CD4-positive, CD25-positive, alpha-beta regulatory T cell (primary cell): ENCODE results near the gene AIM2. TPM values are rescaled to one million over a fixed set of nuclear protein-coding genes. Genes with fewer than 3 reads are reported as not detected.

ENCODE experiments used
- ATAC-seq, 2 donors: fragments of 150-1000 bp; cut with Tn5 transposase; one replicate each; pipeline ENCODE4 v1.10.0; 2021; ENCODE audit warnings: low read depth in 2 of 2, moderate number of reproducible peaks in 2 of 2, moderate library complexity in 1 of 2
- DNase-seq, 3 donors: peaks; one replicate each; pipeline versions ENCODE4 v3.0.0 to v3.0.0-alpha.2; 2012 to 2022; ENCODE audit warnings: mixed read lengths in 1 of 3
- H3K27ac ChIP-seq: one replicate; pipeline ENCODE4 v1.7.0; 2013; ENCODE audit warnings: mild to moderate bottlenecking, low read length; ENCODE audit not compliant: insufficient read depth, poor library complexity, severe bottlenecking
- H3K27me3 ChIP-seq: one replicate; pipeline ENCODE4 v1.7.0; 2013; ENCODE audit warnings: low read length; ENCODE audit not compliant: control insufficient read depth, insufficient read depth
- H3K36me3 ChIP-seq: one replicate; pipeline ENCODE4 v1.7.0; 2013; ENCODE audit warnings: mild to moderate bottlenecking, low read length, moderate library complexity; ENCODE audit not compliant: control insufficient read depth, insufficient read depth
- H3K4me1 ChIP-seq: 2 replicates; pipeline ENCODE4 v1.7.0; 2013; ENCODE audit warnings: mild to moderate bottlenecking, low read length; ENCODE audit not compliant: insufficient read depth, control insufficient read depth, poor library complexity, severe bottlenecking
- H3K4me3 ChIP-seq: one replicate; pipeline ENCODE4 v1.7.0; 2013; ENCODE audit warnings: low read depth, mild to moderate bottlenecking, low read length, moderate library complexity
- H3K9me3 ChIP-seq, 2 experiments: 1 replicate in 1 of 2; 2 replicates in 1 of 2; pipeline ENCODE4 v1.7.0; 2013; ENCODE audit warnings: low read length in 2 of 2, mild to moderate bottlenecking in 1 of 2, moderate library complexity in 1 of 2; ENCODE audit not compliant: control insufficient read depth in 2 of 2
- H3K27ac Mint-ChIP-seq, 3 donors: one replicate each; pipeline ENCODE4 v1.8.0; 2020 to 2022; ENCODE audit warnings: mild to moderate bottlenecking in 3 of 3, mixed read lengths in 3 of 3, moderate library complexity in 2 of 3
- H3K27me3 Mint-ChIP-seq: one replicate; pipeline ENCODE4 v1.8.0; 2022; ENCODE audit warnings: mild to moderate bottlenecking, mixed read lengths
- H3K36me3 Mint-ChIP-seq: one replicate; pipeline ENCODE4 v1.8.0; 2020; ENCODE audit warnings: mixed read lengths
- H3K4me1 Mint-ChIP-seq, 4 donors: one replicate each; pipeline ENCODE4 v1.8.0; 2020 to 2022; ENCODE audit warnings: mixed read lengths in 4 of 4, mild to moderate bottlenecking in 1 of 4
- H3K4me3 Mint-ChIP-seq, 4 donors: one replicate each; pipeline ENCODE4 v1.8.0; 2020 to 2022; ENCODE audit warnings: mild to moderate bottlenecking in 4 of 4, mixed read lengths in 4 of 4, moderate library complexity in 3 of 4
- H3K9me3 Mint-ChIP-seq, 7 donors: one replicate each; pipeline ENCODE4 v1.8.0; 2020 to 2022; ENCODE audit warnings: mixed read lengths in 7 of 7, mild to moderate bottlenecking in 3 of 7, moderate library complexity in 2 of 7
- polyA plus RNA-seq, 4 donors: library from polyadenylated mRNA; unstranded; fragments of 300-500 nt; fragmentation: Illumina TruSeq; gene quantifications; one replicate each; pipeline ENCODE4 v1.2.3, GENCODE V29; 2021
- total RNA-seq: library from RNA; stranded (reverse); gene quantifications from one replicate; pipeline ENCODE4 v1.2.3, GENCODE V29; 2022

AIM2 gene
- total and polyA plus RNA-seq, 5 donors from 2014 or later: 6.2 to 13.5 (median 7.4) TPM

DNA sequence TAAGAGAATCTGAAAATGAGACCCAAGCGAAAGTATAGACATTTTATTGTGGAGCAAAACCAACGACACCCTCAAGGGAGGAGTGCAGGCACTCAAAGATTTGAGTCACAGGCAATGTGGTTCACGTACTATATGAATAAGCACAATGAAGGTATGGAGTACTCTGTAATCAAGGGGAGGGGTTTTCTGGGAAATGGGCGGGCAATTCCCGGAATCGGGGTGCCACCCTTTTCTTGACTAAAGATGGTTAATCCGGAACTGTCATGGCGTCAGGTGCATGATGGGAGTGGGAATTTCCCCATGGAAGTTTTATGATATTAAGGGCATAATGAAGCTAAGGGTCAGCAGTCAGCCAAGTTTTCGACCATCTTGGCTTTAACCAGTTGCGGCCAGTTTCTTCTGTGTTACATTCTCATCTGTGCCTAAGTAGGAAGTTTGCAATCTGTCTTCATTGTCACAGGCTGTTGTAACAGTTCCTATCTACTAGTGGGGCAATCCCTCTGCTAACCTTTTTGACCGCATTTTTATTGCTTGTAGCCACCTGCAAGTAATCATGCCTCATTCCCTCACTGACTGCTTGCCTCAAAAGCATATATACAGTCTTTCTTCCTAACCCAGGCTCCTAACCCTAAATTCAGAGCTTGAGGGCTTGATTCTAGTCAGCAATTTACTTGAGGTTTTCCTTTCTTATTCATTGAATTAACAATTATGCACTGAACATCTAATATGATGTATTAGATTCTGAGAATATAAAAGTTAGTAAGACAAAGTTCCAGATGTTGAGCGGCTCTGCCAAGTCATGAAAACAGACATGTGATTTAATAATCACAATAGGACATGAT lies 775 bp upstream of the AIM2 start:
- Histone ChIP-seq H3K9me3 (no peaks in the 10 kb centered on the region), H3K4me3 (peak overlapping the region; percentile 88), H3K27ac (peak overlapping the region; percentile 91), H3K27me3 (no peaks in the 10 kb centered on the region), H3K4me1 (peaks cover 19% of the 10 kb centered on the region), H3K36me3 (no peaks in the 10 kb centered on the region)
- H3K36me3 Mint-ChIP-seq: no peaks in the 10 kb centered on the region
- peaks cover 4% of the 10 kb centered on the region for H3K27me3 Mint-ChIP-seq
- peak overlapping the region; percentile 55 to 92 (median 78) for H3K4me3 Mint-ChIP-seq
- ATAC-seq (peak; percentile 86 to 88), DNase-seq (peak in 2 of 3 donors; percentile 76 to 92)
- peak overlapping the region; percentile 91 to 99 (median 95) for H3K27ac Mint-ChIP-seq
- H3K9me3 Mint-ChIP-seq: peaks cover 0 to 2% (median 0%) of the 10 kb centered on the region in 7 donors
- H3K4me1 Mint-ChIP-seq: peaks cover 9 to 30% (median 18%) of the 10 kb centered on the region in 4 donors

DNA sequence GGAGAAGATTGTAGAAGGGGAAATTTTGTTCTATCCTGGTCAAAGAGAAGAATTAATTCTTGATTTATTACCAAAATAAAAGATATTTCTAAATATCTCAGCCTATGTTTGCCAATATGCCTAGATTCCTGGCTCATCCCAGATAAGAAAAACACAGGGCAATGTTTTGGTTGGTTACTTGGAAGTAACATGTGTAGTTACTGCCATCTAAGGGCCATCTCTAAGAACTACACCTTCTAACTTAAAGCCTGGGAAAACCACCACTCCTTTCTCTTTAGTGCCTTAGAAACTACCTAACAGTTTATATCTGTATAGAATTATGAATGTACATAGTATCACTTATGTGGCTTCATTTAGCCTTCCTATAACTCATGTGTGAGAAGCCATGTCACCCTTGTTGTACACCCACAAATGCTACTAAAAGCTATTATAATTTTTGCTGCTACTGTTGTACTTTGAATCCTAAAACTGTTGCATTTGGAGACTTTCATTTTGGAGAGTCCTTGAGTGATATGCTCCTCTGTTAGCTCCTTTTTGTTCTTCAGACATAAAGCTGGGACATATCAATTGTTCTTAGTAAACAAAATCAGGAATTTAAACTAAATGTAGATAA lies 4.5 kb downstream of the AIM2 start:
- H3K4me3 ChIP-seq: no peak overlapping the region
- H3K4me3 Mint-ChIP-seq: peak overlapping the region in 1 of 4 donors; percentile 4
- DNase-seq: peak in 2 of 3 donors; percentile 47 to 65
- ATAC-seq: no peak
- H3K27me3 Mint-ChIP-seq: no peaks in the 10 kb centered on the region
- no peaks in the 10 kb centered on the region for H3K9me3 Mint-ChIP-seq
- no peaks in the 10 kb centered on the region for H3K9me3 ChIP-seq
- no peaks in the 10 kb centered on the region for H3K36me3 Mint-ChIP-seq
- peaks cover 23 to 40% (median 39%) of the 10 kb centered on the region in 4 donors for H3K4me1 Mint-ChIP-seq
- no peaks in the 10 kb centered on the region for H3K27me3 ChIP-seq
- no peaks in the 10 kb centered on the region for H3K36me3 ChIP-seq
- peaks cover 32% of the 10 kb centered on the region for H3K4me1 ChIP-seq
- no peak overlapping the region for H3K27ac ChIP-seq
- no peak overlapping the region for H3K27ac Mint-ChIP-seq

DNA sequence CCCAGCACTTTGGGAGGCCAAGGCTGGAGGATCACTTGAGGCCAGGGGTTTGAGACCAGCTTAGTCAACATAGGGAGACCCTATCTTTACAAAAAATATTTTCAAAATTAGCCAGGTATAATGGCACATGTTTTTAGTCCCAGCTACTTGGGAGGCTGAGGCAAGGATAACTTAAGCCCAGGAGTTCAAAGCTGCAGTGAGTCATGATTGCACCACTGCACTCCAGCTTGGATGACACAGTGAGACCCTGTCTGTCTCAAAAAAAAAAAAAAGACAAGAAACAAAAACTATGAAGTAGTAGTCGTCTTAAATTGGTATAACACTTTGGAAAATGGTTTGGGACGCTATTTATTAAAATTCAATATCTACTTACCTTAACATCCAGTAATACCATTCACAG lies 7.7 kb downstream of the AIM2 start:
- Mint-ChIP-seq H3K36me3 (no peaks in the 10 kb centered on the region), H3K27ac (peak overlapping the region in 2 of 3 donors; percentile 94 to 97), H3K9me3 (no peaks in the 10 kb centered on the region), H3K27me3 (no peaks in the 10 kb centered on the region), H3K4me3 (no peak overlapping the region), H3K4me1 (peaks cover 21 to 39% (median 27%) of the 10 kb centered on the region in 4 donors)
- Histone ChIP-seq H3K27ac (peak overlapping the region; percentile 79), H3K4me3 (peak overlapping the region; percentile 64), H3K36me3 (no peaks in the 10 kb centered on the region), H3K27me3 (no peaks in the 10 kb centered on the region), H3K9me3 (no peaks in the 10 kb centered on the region), H3K4me1 (peaks cover 20% of the 10 kb centered on the region)
- DNase-seq (no peak), ATAC-seq (no peak)

DNA sequence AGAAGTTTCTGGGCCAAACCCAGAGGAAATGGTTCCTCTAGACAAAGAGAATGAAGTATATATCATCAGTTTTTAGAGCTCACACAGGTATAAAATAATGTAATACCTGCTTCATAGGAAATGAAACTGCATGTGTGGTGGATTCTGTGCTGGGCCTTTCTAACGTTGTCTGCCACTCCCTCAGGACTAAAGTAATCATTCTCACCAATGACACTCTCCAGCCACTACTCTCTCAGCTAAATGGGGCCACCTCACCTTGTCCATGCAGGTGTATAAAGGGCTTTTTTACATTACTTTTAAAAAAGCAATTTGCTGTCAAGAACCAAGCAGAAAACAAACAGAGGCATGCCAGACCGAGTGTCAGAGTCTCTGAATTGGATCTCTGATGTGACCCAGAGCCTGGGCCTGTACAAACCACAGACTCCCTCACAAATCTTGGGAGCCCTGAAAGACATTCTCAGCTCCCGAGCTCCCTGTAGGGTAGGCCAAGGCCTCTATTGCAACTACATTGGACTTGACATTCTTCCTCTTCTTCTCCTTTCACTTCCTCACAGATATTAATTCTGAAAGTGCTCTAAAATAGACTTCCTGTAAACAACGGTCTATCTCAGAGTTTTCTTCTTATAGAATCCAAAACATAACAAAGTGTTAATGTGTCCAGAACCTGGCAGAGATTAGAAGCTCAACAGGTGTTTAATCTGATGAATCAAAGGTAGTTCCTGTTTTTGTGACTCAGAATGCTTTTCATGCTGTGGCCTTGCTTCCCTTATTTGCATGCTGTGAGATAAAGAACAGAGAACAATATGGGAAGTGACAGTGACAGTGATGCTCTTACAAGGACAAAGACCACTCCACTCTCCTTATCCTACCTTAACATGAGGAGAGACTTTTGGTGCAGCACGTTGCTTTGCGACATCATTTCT lies 8.6 kb downstream of the AIM2 start:
- peaks cover 3% of the 10 kb centered on the region for H3K36me3 Mint-ChIP-seq

DNA sequence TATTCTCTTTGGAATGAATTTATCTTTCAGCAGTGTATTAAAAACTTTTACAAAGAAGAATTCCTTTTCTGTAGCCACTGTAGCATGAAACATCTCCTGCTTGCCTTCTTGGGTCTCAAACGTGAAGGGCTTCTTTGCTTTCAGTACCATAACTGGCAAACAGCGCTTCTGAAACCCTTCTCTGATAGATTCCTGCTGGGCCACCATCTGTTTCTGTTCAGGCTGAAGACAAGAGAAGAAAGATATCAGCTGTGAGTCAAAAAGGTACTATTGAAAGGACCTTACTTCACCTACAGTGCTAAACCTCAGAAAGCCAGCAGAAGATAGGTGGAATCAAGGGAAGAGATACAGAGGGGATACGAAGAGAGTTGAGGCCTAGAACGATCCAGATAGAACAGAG lies 10.5 kb downstream of the AIM2 start:
- DNase-seq (no peak), ATAC-seq (no peak)
- Mint-ChIP-seq H3K27ac (peak overlapping the region; percentile 49 to 85 (median 73)), H3K27me3 (no peaks in the 10 kb centered on the region), H3K36me3 (peaks cover 3% of the 10 kb centered on the region), H3K4me3 (no peak overlapping the region), H3K9me3 (no peaks in the 10 kb centered on the region), H3K4me1 (peaks cover 21 to 30% (median 23%) of the 10 kb centered on the region in 4 donors)
- no peak overlapping the region for H3K4me3 ChIP-seq
- peaks cover 20% of the 10 kb centered on the region for H3K4me1 ChIP-seq
- no peaks in the 10 kb centered on the region for H3K27me3 ChIP-seq
- no peak overlapping the region for H3K27ac ChIP-seq
- H3K9me3 ChIP-seq: no peaks in the 10 kb centered on the region
- H3K36me3 ChIP-seq: peaks cover 3% of the 10 kb centered on the region

More for the DNA sequence above, 8.6 kb downstream of the AIM2 start:
- H3K36me3 ChIP-seq: peaks cover under 1% of the 10 kb centered on the region
- no peaks in the 10 kb centered on the region for H3K9me3 Mint-ChIP-seq
- no peaks in the 10 kb centered on the region for H3K9me3 ChIP-seq
- H3K4me3 ChIP-seq: peak overlapping the region; percentile 64
- H3K27me3 ChIP-seq: no peaks in the 10 kb centered on the region
- peaks cover 21 to 39% (median 27%) of the 10 kb centered on the region in 4 donors for H3K4me1 Mint-ChIP-seq
- H3K27ac Mint-ChIP-seq: peak overlapping the region; percentile 94 to 97 (median 96)
- H3K27me3 Mint-ChIP-seq: no peaks in the 10 kb centered on the region
- peak overlapping the region; percentile 17 to 77 (median 74) for H3K4me3 Mint-ChIP-seq
- peak in 2 of 3 donors; percentile 26 to 72 for DNase-seq
- H3K4me1 ChIP-seq: peaks cover 20% of the 10 kb centered on the region
- ATAC-seq: peak; percentile 72 to 75
- peak overlapping the region; percentile 79 for H3K27ac ChIP-seq

DNA sequence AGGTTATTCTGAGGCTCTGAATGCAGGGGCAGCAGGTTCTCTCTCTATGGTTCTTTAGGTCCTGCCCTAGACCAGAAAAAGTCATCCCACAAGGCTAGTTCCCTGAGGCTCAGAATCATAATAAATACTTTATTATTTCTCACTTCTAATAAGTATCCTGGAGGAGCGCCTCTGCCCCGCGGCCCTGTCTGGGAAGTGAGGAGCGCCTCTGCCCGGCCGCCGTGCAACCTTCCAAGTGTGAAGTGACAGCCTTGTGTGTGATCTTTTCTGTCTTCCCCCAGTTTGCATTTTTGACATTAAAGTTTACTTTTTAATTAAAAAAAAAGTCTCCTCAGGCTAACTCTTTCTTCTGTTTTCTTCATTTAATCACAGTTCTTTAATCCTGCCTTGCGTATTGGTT lies 11.5 kb downstream of the AIM2 start:
- H3K27me3 Mint-ChIP-seq: no peaks in the 10 kb centered on the region
- no peak overlapping the region for H3K4me3 Mint-ChIP-seq
- H3K27me3 ChIP-seq: no peaks in the 10 kb centered on the region
- no peak overlapping the region for H3K27ac Mint-ChIP-seq
- H3K36me3 Mint-ChIP-seq: peaks cover 3% of the 10 kb centered on the region
- no peak for DNase-seq
- H3K4me1 ChIP-seq: peaks cover 20% of the 10 kb centered on the region
- ATAC-seq: no peak
- H3K36me3 ChIP-seq: peaks cover 3% of the 10 kb centered on the region
- no peak overlapping the region for H3K4me3 ChIP-seq
- H3K9me3 Mint-ChIP-seq: no peaks in the 10 kb centered on the region
- no peaks in the 10 kb centered on the region for H3K9me3 ChIP-seq
- peaks cover 20 to 25% (median 22%) of the 10 kb centered on the region in 4 donors for H3K4me1 Mint-ChIP-seq
- no peak overlapping the region for H3K27ac ChIP-seq

DNA sequence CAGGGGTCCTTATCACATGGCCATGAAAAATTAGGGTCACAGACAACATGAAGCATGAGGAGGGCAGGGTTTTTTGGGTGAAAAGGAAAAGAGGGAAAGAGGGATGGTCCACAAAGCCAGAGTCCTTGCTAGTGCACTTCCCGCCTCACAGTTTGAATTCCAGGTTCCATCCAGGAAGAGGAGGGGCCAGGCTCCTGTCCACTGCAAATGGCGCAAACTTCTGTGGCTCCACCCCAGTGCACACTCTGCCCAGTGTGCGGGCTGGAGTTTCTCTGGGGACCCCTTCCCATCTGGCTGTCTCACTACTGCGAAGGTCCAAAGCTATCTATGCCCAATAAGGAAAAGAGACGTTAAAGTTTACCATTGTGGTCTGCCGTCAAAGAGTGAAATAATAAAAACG lies 17.8 kb downstream of the AIM2 start:
- H3K9me3 Mint-ChIP-seq: no peaks in the 10 kb centered on the region

More for the DNA sequence above, 17.8 kb downstream of the AIM2 start:
- H3K27ac ChIP-seq: no peak overlapping the region
- Mint-ChIP-seq H3K27me3 (no peaks in the 10 kb centered on the region), H3K27ac (peak overlapping the region in 1 of 3 donors; percentile 76), H3K4me3 (no peak overlapping the region), H3K36me3 (peaks cover 31% of the 10 kb centered on the region), H3K4me1 (peaks cover 16 to 25% (median 17%) of the 10 kb centered on the region in 4 donors)
- H3K4me3 ChIP-seq: no peak overlapping the region
- H3K9me3 ChIP-seq: no peaks in the 10 kb centered on the region
- peaks cover 30% of the 10 kb centered on the region for H3K36me3 ChIP-seq
- H3K27me3 ChIP-seq: no peaks in the 10 kb centered on the region
- H3K4me1 ChIP-seq: peaks cover 10% of the 10 kb centered on the region
- DNase-seq (no peak), ATAC-seq (no peak)
